HG03095 (cell line): ENCODE data around the gene LDLRAD4.

Source experiments
- ATAC-seq: cut with Tn5 transposase; IDR thresholded peaks from one replicate; pipeline ENCODE4 v1.9.1; 2021; ENCODE audit warnings: moderate library complexity; ENCODE audit not compliant: unreplicated experiment

Gene LDLRAD4

GRCh38 chr18:13201292-13201691 lies 17.3 kb upstream of the LDLRAD4 start:
- ATAC-seq, result no peak

GRCh38 chr18:13202571-13202970 lies 16.0 kb upstream of the LDLRAD4 start:
- no peak for ATAC-seq

- ATAC-seq, result no peak
Observed at GRCh38 chr18:13206301-13206700, 12.3 kb upstream of the LDLRAD4 start.

- ATAC-seq, result no peak
Observed at GRCh38 chr18:13207294-13207693, 11.3 kb upstream of the LDLRAD4 start.

- no peak for ATAC-seq
Observed at GRCh38 chr18:13211534-13211933, 7.0 kb upstream of the LDLRAD4 start.

GRCh38 chr18:13213036-13213795 lies 5.3 kb upstream of the LDLRAD4 start:
- ATAC-seq, result no peak

GRCh38 chr18:13214609-13215008 lies 4.0 kb upstream of the LDLRAD4 start:
- ATAC-seq, result no peak

- ATAC-seq, result no peak
Observed at GRCh38 chr18:13216092-13216582, 2.4 kb upstream of the LDLRAD4 start.

- ATAC-seq, result no peak
Observed at GRCh38 chr18:13216711-13217465, 1.7 kb upstream of the LDLRAD4 start.

- no peak for ATAC-seq
Observed at GRCh38 chr18:13217466-13217961, 1.0 kb upstream of the LDLRAD4 start.

- no peak for ATAC-seq
Observed at GRCh38 chr18:13217971-13218367, 591 bp upstream of the LDLRAD4 start.

GRCh38 chr18:13218997-13219396 lies 437 bp downstream of the LDLRAD4 start:
- ATAC-seq, result no peak

GRCh38 chr18:13219593-13220159 lies 1.1 kb downstream of the LDLRAD4 start:
- ATAC-seq, result no peak

- no peak for ATAC-seq
Observed at GRCh38 chr18:13220361-13220991, 1.9 kb downstream of the LDLRAD4 start.

GRCh38 chr18:13221869-13222855 lies 3.6 kb downstream of the LDLRAD4 start:
- no peak for ATAC-seq

- no peak for ATAC-seq
Observed at GRCh38 chr18:13222856-13223281, 4.3 kb downstream of the LDLRAD4 start.

- ATAC-seq, result no peak
Observed at GRCh38 chr18:13223311-13224143, 5.0 kb downstream of the LDLRAD4 start.

GRCh38 chr18:13225261-13225660 lies 6.7 kb downstream of the LDLRAD4 start:
- ATAC-seq, result no peak

- ATAC-seq, result no peak
Observed at GRCh38 chr18:13226533-13227144, 8.1 kb downstream of the LDLRAD4 start.
